GM12801 (cell line): ENCODE measurements around the gene SERPINE1.

Source experiments
- CTCF ChIP-seq: IDR thresholded peaks from one replicate; pipeline ENCODE4 v1.5.1; 2011; ENCODE audit warnings: control low read depth; ENCODE audit not compliant: insufficient read length; ENCODE audit errors: extremely low read depth

The SERPINE1 gene

DNA sequence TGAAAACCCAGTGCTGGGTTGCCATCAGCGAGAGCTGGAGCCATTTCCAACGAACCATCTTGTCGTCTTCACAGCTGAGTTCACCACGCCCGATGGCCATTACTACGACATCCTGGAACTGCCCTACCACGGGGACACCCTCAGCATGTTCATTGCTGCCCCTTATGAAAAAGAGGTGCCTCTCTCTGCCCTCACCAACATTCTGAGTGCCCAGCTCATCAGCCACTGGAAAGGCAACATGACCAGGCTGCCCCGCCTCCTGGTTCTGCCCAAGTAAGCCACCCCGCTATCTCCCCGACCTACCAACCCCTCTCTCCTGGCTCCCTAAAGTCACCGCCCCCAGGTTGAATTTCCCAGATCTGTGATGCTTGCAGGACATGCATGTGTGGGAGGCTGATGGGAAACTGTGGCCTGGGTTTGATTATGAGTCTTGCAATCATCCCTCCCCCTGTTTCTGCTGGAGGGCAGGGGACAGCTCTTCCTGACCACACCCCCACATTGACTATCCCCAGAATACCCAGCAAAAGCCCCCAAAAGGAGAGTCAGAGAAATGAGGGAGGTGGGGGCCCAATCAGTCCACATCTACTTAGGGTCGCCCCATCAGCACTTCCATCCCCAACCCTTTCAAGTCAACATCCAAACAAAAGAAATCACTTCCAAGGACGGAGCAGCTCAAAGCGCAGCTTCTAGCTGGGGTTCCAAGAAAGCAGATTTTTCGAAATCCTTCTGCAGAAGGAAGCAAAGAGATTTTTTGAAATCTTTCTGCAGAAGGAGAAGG is 6.9 kb downstream of the SERPINE1 start:
- TF ChIP-seq CTCF = no peak

GRCh38 chr7:101134399-101134980 is 7.6 kb downstream of the SERPINE1 start:
- no peak for TF ChIP-seq CTCF

DNA sequence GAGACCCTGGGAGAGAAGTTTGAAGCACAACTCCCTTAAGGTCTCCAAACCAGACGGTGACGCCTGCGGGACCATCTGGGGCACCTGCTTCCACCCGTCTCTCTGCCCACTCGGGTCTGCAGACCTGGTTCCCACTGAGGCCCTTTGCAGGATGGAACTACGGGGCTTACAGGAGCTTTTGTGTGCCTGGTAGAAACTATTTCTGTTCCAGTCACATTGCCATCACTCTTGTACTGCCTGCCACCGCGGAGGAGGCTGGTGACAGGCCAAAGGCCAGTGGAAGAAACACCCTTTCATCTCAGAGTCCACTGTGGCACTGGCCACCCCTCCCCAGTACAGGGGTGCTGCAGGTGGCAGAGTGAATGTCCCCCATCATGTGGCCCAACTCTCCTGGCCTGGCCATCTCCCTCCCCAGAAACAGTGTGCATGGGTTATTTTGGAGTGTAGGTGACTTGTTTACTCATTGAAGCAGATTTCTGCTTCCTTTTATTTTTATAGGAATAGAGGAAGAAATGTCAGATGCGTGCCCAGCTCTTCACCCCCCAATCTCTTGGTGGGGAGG is 10.8 kb downstream of the SERPINE1 start:
- no peak for TF ChIP-seq CTCF

DNA sequence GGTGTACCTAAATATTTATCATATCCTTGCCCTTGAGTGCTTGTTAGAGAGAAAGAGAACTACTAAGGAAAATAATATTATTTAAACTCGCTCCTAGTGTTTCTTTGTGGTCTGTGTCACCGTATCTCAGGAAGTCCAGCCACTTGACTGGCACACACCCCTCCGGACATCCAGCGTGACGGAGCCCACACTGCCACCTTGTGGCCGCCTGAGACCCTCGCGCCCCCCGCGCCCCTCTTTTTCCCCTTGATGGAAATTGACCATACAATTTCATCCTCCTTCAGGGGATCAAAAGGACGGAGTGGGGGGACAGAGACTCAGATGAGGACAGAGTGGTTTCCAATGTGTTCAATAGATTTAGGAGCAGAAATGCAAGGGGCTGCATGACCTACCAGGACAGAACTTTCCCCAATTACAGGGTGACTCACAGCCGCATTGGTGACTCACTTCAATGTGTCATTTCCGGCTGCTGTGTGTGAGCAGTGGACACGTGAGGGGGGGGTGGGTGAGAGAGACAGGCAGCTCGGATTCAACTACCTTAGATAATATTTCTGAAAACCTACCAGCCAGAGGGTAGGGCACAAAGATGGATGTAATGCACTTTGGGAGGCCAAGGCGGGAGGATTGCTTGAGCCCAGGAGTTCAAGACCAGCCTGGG is 11.4 kb downstream of the SERPINE1 start:
- TF ChIP-seq CTCF = no peak

DNA sequence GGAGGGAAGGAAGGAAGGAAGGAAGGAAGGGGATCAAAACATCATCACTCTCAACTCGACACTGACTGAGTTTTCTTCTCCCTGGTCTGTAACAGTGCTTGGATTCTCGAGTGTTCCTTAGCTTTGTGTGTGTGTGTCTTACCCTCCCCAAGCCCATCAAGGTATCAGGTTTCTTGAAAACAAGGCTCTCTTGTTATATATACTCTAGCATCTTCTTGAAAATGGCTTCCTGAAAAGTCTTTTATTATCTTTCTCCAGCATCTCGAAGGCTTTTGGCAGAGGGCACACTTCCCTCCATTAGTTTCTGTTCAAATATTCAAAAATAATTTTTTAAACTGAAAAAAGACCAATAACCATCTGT is 13.4 kb downstream of the SERPINE1 start:
- TF ChIP-seq CTCF = no peak

GRCh38 chr7:101140746-101141382 is 14.0 kb downstream of the SERPINE1 start:
- TF ChIP-seq CTCF = no peak
